ENCODE measurements around the gene FAM47E.
A peak's percentile ranks its signal among the peaks of the same experiment; 100 is the strongest.

The FAM47E gene

GRCh38 chr4:76302826-76303438 lies 51.4 kb downstream of the FAM47E start:
- DNase-seq: no peak

DNA sequence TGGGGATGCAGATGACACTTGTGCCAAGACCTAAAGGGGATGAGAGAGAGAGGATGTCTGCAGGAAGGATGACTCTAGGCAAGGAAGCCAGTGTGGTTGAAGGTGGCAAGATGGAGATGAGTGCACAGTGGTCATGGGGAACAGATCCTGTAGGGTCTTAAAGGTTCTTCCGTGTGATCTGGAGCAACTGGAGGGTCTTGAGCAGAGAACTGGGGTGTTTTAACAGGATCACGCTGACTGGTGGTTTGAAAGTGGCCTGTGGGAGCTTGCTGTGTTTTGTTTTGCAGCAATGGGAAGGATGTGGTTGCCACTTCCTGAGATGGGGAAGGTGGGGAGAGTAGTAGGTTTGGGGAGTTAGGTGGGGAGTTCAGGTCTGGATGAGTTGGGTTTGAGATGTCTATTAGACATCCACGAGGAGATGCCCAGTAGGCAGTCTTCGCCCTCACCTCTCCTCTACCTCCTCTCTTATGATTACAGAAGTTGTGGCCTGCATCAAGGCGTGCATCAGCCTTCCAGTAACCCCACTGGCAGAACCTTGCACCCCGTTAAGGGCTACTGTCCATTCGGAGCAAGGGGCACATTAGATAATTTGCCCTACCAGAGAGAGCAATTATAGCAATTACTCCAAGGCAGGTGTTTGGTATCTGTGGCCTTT lies 53.6 kb downstream of the FAM47E start:
- no peak for DNase-seq

GRCh38 chr4:76305971-76306881 lies 54.7 kb downstream of the FAM47E start, which contains the start of gene STBD1:
TSS of gene STBD1 (plus strand) at chr4:76306733. CDS start at chr4:76306770, 37 bp downstream.
- DNase-seq: peak; percentile 14

DNA sequence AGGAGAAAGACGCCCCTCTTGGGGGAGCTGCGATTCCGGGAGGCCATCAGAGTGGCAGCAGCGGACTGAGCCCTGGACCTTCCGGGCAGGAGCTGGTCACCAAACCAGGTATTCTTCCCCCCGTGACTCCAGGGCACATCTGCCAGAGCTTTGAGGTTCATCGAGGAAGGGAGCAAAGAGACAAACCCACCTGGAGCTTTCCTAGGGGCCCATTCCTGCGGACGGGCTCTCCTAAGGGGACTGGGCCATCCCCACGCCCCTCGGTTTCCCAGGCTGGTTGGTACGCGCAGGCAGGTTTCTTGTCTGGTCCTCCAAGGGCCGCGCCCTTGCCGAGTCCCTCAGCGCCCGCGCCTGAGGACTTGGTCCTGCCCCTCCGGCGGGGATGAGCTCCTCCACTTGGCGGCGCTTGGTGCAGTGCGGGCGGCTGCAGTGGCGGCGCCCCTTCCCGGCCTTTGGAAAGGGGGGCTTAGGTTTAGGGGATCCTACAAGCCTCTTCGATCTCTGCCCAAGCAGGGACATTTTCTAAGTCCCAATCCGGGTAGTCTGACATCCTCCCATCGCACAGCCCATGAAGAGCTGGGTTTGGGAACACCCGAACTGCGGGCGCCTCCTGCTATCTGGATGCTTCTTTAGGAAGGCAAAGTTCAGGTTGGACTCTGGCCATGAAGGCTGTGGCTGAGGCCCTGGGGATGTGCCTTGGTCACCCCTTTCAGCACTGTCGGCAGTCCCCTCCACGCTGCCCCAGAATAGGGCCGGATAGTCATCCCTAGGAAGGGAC lies 55.5 kb downstream of the FAM47E start:
- DNase-seq: no peak

GRCh38 chr4:76307660-76308014 lies 56.1 kb downstream of the FAM47E start:
- DNase-seq: no peak

DNA sequence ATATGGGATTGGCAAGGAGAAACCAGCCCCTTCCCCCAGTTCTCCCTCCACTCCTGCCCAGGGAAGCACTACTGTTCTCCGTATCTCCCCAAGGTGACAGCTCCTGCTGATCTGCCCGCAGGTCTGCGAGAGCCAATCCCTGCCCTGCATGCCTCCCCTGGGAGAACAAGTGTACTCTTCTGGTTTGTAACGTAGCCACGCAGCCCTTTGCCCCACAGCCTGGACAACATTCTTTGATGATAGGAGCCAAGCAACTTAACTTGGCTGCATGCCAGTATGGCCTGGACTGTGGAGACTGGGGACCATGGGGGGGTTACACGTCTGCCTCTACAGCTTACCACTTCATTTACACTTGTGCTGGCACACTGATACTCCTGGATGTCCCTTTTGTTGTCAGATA lies 57.0 kb downstream of the FAM47E start:
- no peak for DNase-seq

GRCh38 chr4:76309939-76310550 lies 58.5 kb downstream of the FAM47E start:
- DNase-seq: no peak

GRCh38 chr4:76310683-76311082 lies 59.2 kb downstream of the FAM47E start:
- DNase-seq: no peak

DNA sequence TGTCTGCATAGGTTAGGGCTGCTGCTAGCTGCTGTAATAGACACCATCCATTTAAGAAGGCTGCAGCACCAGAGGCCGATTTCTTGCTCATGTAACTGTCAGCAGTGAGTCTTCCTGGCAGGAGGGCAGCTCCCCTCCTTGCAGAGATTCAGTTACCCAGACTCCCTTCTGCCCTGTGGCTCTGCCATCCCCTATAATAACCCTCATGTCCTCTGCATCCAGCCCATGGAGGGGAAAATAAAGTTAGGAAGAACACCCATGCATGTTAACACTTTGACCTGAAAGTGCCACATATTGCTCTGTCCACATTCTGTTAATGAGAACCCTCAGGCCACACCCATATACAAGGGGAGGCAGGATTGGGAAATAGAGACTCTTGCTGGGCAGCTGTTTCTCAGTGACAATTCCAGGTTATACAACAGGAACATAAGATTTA lies 60.4 kb downstream of the FAM47E start:
- no peak for DNase-seq

DNA sequence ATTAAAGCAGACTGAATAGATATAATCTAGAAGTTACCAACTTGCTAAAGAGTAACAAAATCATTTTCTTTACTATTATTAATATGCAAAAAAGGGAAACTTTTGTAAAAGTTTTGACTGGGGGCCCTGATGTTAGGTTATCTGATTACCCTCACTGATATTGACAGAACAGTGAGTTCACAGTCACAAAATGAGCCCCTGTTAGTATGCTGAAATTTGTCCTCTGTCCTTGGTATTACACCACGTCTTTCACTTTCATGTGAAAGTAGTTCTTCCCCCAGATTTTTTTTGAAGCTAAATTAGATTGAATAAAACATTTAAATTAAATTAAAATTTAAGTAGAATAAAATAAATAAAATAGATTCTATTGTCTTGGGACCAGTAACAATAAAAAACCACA lies 60.9 kb downstream of the FAM47E start:
- DNase-seq: no peak

DNA sequence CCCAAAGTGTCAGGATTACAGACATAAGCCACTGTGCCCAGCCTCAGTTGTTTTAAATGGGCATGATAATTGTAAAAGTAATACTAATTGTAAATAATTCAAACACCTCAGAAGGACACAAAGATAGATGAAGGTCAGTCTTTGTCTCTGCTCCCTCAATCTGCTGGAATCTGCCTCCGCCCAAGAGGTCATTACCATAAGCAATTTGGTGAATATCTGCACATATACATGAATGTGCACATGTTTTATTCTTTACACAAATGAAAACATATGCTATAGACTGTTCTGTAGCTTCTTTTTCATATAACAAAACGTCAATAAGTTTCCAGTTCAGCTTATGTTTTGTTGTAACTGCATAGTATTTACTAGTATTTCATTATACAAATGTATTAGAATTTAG lies 62.0 kb downstream of the FAM47E start:
- DNase-seq: no peak

DNA sequence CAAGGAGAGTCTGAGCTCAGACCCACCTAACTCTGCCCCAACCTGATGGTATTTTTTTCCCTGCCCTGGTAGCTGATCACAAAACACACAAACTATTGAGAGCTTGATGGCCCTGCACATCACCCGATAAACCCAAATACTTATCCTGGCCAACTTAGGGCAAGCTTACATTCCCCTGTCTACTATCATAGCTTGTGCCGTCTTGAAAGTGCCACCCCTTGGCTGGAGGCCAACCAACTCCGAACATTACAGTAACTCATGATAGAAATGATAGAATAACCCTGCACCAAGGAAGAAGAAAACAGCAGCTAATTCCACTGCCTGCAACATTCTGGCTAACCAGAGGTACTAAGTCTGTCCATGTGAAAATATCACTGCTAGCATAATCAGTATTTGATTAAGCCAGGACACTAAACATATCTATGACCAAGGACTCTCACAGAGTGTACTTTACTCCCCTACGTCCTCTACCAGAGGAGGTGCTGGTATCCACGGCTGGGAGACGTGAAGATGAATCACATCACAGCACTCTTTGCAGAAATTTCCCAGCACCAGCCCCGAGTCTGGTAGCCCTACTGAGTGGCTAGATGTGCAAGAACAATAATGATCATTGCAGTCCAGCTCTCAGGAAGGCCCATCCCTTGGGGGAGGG lies 63.9 kb downstream of the FAM47E start:
- no peak for DNase-seq

DNA sequence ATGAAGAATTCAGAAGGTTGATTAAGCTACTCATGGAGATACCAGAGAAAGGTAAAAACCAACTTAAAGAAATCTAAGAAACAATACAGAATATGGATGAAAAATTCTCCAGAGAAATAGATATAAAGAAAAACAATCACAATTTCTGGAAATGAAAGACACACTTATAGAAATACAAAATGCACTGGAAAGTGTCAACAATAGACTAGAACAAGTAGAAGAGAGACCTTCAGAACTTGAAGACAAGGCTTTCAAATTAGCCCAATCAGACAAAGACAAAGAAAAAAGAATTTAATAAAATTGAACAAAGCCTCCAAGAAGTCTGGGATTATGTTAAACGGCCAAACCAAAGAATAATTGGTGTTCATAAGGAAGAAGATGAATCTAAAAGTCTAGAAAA lies 64.6 kb downstream of the FAM47E start:
- no peak for DNase-seq

GRCh38 chr4:76322236-76322635 lies 70.7 kb downstream of the FAM47E start:
- DNase-seq: no peak

GRCh38 chr4:76325072-76325471 lies 73.6 kb downstream of the FAM47E start:
- DNase-seq: no peak

DNA sequence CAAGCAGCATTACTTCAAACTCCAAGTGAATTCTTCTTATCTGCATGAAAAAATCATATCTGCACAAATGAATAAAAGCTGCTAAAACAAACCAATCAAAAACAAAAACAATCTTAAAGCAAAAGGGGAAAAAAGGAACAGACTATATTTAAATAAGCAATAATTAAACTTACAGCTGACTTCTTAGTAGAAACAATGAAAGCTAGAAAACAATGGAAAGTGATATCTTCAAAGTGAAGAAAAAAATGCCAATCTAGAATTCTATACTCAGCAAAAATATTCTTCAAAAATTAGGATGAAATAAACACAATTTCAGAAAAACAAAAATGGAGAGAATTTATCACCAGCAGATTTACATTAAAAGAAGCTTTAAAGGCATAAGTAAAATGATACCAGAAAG lies 75.0 kb downstream of the FAM47E start:
- DNase-seq: no peak
